ENCODE data around the gene ANKHD1.

The ANKHD1 gene

GRCh38 chr5:140542972-140543371, 141.3 kb downstream of the ANKHD1 start:
- DNase-seq = no peak
- ATAC-seq = no peak

GRCh38 chr5:140544986-140545385, 143.4 kb downstream of the ANKHD1 start:
- DNase-seq (no peak), ATAC-seq (no peak)

DNA sequence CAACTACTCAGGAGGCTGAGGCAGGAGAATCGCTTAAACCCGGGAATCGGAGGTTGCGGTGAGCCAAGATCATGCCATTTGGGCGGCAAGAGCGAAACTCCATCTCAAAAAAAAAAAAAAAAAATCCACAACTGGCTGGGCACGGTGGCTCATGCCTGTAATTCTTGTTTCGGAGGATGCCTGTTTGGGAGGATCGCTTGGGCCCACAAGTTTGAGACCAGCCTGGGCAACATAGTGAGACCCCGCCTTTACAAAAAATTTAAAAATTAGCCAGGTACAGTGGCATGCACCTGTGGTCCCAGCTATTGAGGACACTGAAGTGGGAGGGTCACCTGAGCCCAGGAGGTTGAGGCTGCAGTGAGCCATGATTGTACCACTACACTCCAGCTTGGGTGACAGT, 144.0 kb downstream of the ANKHD1 start:
- ATAC-seq (no peak), DNase-seq (no peak)

DNA sequence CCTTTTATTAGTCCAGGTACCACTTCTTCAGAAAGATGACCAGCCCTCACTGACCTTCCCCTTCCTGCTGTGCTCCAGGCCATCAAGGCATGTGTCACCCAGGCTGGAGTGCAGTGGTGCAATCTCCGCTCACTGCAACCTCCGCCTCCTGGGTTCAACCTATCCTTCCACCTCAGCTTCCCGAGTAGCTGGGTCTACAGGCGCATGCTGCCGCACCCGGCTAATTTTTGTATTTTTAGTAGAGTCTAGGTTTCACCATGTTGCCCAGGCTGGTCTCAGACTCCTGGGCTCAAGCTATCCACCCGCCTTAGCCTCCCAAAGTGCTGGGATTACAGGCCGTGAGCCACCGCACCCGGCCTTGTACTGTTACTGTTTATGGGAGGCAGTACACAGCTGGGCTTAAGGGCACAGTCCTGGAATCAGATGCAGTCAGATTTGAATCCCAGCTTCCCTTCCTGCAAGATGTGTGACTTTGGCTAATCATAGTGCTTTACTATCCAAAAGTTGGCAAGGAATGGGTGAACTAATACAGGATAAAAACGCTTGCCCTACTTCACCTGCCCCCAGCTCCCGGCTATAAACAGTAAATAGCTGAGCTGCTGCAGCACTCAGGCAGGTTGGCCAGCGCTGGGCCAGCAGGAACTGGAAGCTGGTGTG, 145.3 kb downstream of the ANKHD1 start:
- no peak for DNase-seq

DNA sequence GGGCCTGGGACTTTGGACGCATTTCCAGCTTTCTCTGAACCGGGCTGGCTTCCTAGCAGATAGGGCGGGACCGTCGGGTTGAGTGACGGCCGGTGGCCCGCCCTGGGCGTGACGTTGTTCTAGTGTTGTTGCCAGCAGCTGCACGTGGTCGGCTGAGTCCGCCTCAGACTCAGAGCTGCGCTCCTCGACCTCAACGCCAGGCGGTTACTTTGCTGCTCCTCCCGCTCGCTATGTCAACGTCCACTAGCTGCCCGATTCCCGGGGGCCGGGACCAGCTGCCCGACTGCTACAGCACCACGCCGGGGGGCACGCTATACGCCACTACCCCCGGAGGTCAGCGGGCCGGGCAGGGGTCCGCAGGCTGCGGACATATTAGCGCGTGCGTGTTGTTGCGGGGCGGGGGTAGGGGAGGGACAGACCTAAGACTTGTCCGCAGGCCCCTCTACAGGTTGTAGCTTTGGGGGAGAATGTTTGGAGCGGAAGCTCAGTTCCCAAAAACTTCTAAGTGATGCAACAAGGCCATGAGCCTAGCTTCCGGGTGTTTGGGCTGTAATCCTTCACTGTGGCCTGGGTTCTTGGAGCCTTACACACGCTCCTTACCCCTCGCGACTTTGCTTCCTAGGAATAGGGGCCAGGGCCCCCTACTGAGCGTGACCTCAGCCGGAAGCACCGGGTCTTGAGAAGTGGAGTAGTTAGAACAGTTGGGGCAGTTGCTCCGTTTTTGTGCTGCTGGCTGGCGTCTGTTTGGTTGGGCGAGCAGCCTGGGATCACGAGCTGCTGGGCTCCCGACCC, 146.1 kb downstream of the ANKHD1 start, which contains the start of gene EIF4EBP3:
Gene EIF4EBP3, plus strand, starts transcription at position 155 of the 792 bp plus-strand sequence. Its CDS starts 76 bp downstream, at position 231.
- DNase-seq = peak; percentile 90
- peak; percentile 96 for ATAC-seq

More for the DNA sequence above, 145.3 kb downstream of the ANKHD1 start:
- no peak for ATAC-seq

DNA sequence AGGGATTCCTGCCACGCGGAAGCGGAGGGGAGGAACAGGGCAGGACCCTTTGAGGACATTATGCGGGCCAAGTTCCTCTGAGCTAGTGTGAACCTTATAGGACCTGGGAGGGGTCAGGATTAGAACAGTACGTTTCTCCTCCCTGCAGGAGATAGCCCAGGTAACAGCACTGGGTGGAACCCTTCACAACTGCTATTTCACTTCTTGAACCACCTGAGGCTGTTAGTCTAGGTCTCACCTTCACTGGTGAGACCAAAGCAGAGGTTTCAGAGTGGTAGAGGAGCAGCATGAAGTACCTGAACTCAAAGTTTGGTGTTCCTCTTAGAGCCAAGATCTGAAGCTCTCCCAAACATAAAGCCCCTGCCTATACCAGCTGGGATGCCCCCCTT, 146.7 kb downstream of the ANKHD1 start:
- ATAC-seq (peak; percentile 2), DNase-seq (no peak)

DNA sequence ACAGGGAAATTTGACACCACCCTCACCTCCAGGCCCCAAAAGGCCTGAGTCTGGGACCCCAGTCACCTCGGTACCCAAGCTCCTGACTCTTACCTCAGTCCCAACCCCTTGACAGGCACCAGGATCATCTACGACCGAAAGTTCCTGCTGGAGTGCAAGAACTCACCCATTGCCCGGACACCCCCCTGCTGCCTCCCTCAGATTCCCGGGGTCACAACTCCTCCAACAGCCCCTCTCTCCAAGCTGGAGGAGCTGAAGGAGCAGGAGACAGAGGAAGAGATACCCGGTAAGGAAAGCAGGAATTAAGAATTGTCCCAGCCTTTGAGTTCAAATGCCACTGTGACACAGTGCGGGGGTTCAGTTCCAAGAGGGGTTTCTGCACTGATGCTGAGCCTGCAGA, 147.2 kb downstream of the ANKHD1 start:
- no peak for DNase-seq
- no peak for ATAC-seq

GRCh38 chr5:140549237-140550144, 147.9 kb downstream of the ANKHD1 start:
- DNase-seq (no peak), ATAC-seq (no peak)

GRCh38 chr5:140550147-140551079, 148.8 kb downstream of the ANKHD1 start:
- ATAC-seq = no peak

GRCh38 chr5:140551872-140552271, 150.2 kb downstream of the ANKHD1 start:
- ATAC-seq (no peak), DNase-seq (no peak)

More at GRCh38 chr5:140550147-140551079, 148.8 kb downstream of the ANKHD1 start:
- no peak for DNase-seq

GRCh38 chr5:140553657-140554056, 152.0 kb downstream of the ANKHD1 start:
- peak; percentile 52 for ATAC-seq

GRCh38 chr5:140554454-140554853, 152.8 kb downstream of the ANKHD1 start:
- DNase-seq (no peak), ATAC-seq (peak; percentile 7)

More at GRCh38 chr5:140553657-140554056, 152.0 kb downstream of the ANKHD1 start:
- DNase-seq = no peak

GRCh38 chr5:140555747-140556312, 154.2 kb downstream of the ANKHD1 start:
- ATAC-seq (no peak), DNase-seq (no peak)

- ATAC-seq (no peak), DNase-seq (no peak)
Observed at GRCh38 chr5:140556438-140556837, 154.8 kb downstream of the ANKHD1 start.

GRCh38 chr5:140557136-140557805, 155.6 kb downstream of the ANKHD1 start, which contains the start of gene SRA1:
Gene SRA1, minus strand, starts transcription at chr5:140557473. Its CDS starts 21 bp downstream, at chr5:140557452.
- ATAC-seq = peak; percentile 94
- peak; percentile 94 for DNase-seq

DNA sequence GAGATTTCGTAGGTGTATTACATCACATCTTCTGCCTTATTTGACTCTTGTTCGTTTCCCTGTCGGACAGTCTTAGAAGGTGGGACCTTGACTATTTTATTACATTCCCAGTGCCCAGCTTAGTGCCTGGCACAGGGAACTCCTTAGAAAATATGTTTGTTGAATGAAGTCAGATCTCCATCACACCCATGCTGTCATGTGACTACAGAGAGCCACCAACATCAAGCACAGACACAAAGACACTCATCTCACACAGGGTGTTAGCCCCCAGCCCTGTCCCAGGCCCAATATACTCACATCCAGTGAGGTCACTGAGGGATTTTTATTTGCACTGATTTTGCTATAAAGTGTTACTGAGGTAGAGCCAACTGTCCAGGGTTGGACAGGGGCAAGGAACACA, 156.3 kb downstream of the ANKHD1 start:
- ATAC-seq (no peak), DNase-seq (no peak)

- no peak for ATAC-seq
- no peak for DNase-seq
Observed at GRCh38 chr5:140558542-140558941, 156.9 kb downstream of the ANKHD1 start.

DNA sequence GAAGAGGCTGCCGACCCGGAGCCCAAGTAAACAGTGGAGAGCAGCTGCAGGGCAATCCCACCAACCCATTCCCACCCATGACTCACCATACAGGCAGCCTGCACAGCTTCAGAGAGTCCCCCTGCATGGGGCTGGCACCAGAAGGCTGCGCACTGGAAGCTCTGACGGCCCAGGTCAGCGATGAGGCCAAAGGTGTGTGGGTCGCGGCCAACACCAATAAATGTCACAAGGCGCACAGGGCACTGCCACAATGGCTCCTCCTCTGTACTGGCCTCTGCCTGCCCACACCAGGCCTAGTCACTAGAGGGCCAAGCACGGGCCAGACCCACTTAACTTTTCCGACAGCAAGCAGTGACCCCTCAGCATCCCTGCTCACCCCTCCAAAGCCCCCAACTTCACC, 158.6 kb downstream of the ANKHD1 start:
- no peak for DNase-seq
- no peak for ATAC-seq

GRCh38 chr5:140561753-140562523, 160.3 kb downstream of the ANKHD1 start:
- no peak for ATAC-seq
- DNase-seq = no peak
